ENCODE data around the gene MEIS1.
"Not testable (repeated sequence)": the region's sequence is repeated elsewhere in the genome, so short reads cannot be mapped to it uniquely, and the experiment has no call there.

Gene MEIS1

GRCh38 chr2:66478299-66478698 lies 43.4 kb downstream of the MEIS1 start:
- H3K27ac ChIP-seq (replicated peaks; ENCODE audit: low read length) = no peak overlapping the region
- no peak overlapping the region for H4K8ac ChIP-seq (ENCODE audit: low read depth, low read length)
- H3K4me2 ChIP-seq (ENCODE audit: insufficient read depth, low read length, poor library complexity, severe bottlenecking) = no peak overlapping the region
- WGBS, 2 donors (ENCODE audit: extremely low coverage in 2 of 2, insufficient read length in 2 of 2, insufficient replicate concordance in 1 of 2) = no CpG with 5 or more reads among the region's 3 CpGs
- H3K14ac ChIP-seq (ENCODE audit: low read length) = no peak overlapping the region
- no peak overlapping the region for H2AK5ac ChIP-seq (ENCODE audit: low read depth, low read length)
- no peak overlapping the region for H4K91ac ChIP-seq (ENCODE audit: low read depth, low read length, poor library complexity)
- H2BK12ac ChIP-seq (ENCODE audit: low read length) = no peak overlapping the region
- no peak overlapping the region for H2BK5ac ChIP-seq (ENCODE audit: low read length)
- H2BK15ac ChIP-seq (ENCODE audit: low read length) = no peak overlapping the region
- no peaks in the 10 kb centered on the region for H3K79me1 ChIP-seq (ENCODE audit: low read depth, low read length)
- no peaks in the 10 kb centered on the region for H3K27me3 ChIP-seq (ENCODE audit: control insufficient read depth in 3 of 3, insufficient read depth in 3 of 3, low read depth in 1 of 3, low read length in 3 of 3)
- DNase-seq (ENCODE audit: low spot score) = no peak
- no peak overlapping the region for H3K4ac ChIP-seq (ENCODE audit: low read length)
- no peaks in the 10 kb centered on the region for H3K9me3 ChIP-seq (replicated peaks in 1 of 2; ENCODE audit: control insufficient read depth in 2 of 2, insufficient read depth in 1 of 2, low read depth in 1 of 2, low read length in 2 of 2)
- no peak overlapping the region for H2AFZ ChIP-seq (ENCODE audit: low read length)
- peaks cover 0 to 64% of the 10 kb centered on the region in 2 donors for H3K36me3 ChIP-seq (replicated peaks in 1 of 2; ENCODE audit: control insufficient read depth in 2 of 2, insufficient read depth in 2 of 2, low read length in 2 of 2)
- H3K4me1 ChIP-seq (ENCODE audit: control insufficient read depth in 2 of 2, insufficient read depth in 1 of 2, low read depth in 1 of 2, low read length in 2 of 2) = peaks cover 6 to 8% of the 10 kb centered on the region in 2 donors
- H2BK120ac ChIP-seq (ENCODE audit: low read depth, low read length) = no peak overlapping the region
- H3K23ac ChIP-seq (ENCODE audit: low read depth, low read length, poor library complexity) = no peak overlapping the region
- H3K18ac ChIP-seq (ENCODE audit: low read length) = no peak overlapping the region
- H3K9ac ChIP-seq (ENCODE audit: low read depth, low read length, poor library complexity) = no peak overlapping the region
- no peak overlapping the region for H3K4me3 ChIP-seq (ENCODE audit: low read length in 2 of 2)

- no peaks in the 10 kb centered on the region for H3K79me1 ChIP-seq (ENCODE audit: low read depth, low read length)
- no peak overlapping the region for H3K14ac ChIP-seq (ENCODE audit: low read length)
- H4K8ac ChIP-seq (ENCODE audit: low read depth, low read length) = no peak overlapping the region
- no peak overlapping the region for H3K23ac ChIP-seq (ENCODE audit: low read depth, low read length, poor library complexity)
- no peak overlapping the region for H3K4me2 ChIP-seq (ENCODE audit: insufficient read depth, low read length, poor library complexity, severe bottlenecking)
- H3K9ac ChIP-seq (ENCODE audit: low read depth, low read length, poor library complexity) = no peak overlapping the region
- no peaks in the 10 kb centered on the region for H3K9me3 ChIP-seq (replicated peaks in 1 of 2; ENCODE audit: control insufficient read depth in 2 of 2, insufficient read depth in 1 of 2, low read depth in 1 of 2, low read length in 2 of 2)
- no peak overlapping the region for H3K18ac ChIP-seq (ENCODE audit: low read length)
- no peak overlapping the region for H2BK15ac ChIP-seq (ENCODE audit: low read length)
- no peak overlapping the region for H2BK120ac ChIP-seq (ENCODE audit: low read depth, low read length)
- H3K27me3 ChIP-seq (ENCODE audit: control insufficient read depth in 3 of 3, insufficient read depth in 3 of 3, low read depth in 1 of 3, low read length in 3 of 3) = no peaks in the 10 kb centered on the region
- H3K4me3 ChIP-seq (ENCODE audit: low read length in 2 of 2) = no peak overlapping the region
- no peak overlapping the region for H2AK5ac ChIP-seq (ENCODE audit: low read depth, low read length)
- H2BK5ac ChIP-seq (ENCODE audit: low read length) = no peak overlapping the region
- peaks cover 6 to 8% of the 10 kb centered on the region in 2 donors for H3K4me1 ChIP-seq (ENCODE audit: control insufficient read depth in 2 of 2, insufficient read depth in 1 of 2, low read depth in 1 of 2, low read length in 2 of 2)
- WGBS, 2 donors (ENCODE audit: extremely low coverage in 2 of 2, insufficient read length in 2 of 2, insufficient replicate concordance in 1 of 2) = no CpG with 5 or more reads among the region's 2 CpGs
- no peak overlapping the region for H2AFZ ChIP-seq (ENCODE audit: low read length)
- H3K36me3 ChIP-seq (replicated peaks in 1 of 2; ENCODE audit: control insufficient read depth in 2 of 2, insufficient read depth in 2 of 2, low read length in 2 of 2) = peaks cover 0 to 68% of the 10 kb centered on the region in 2 donors
- DNase-seq (ENCODE audit: low spot score) = no peak
- no peak overlapping the region for H2BK12ac ChIP-seq (ENCODE audit: low read length)
- H3K4ac ChIP-seq (ENCODE audit: low read length) = no peak overlapping the region
- H3K27ac ChIP-seq (replicated peaks; ENCODE audit: low read length) = no peak overlapping the region
- no peak overlapping the region for H4K91ac ChIP-seq (ENCODE audit: low read depth, low read length, poor library complexity)
These were observed 43.9 kb downstream of the MEIS1 start for GRCh38 chr2:66478731-66479316.

- Histone ChIP-seq H3K27ac (replicated peaks; ENCODE audit: low read length) (peak overlapping the region; percentile 17), H3K4ac (ENCODE audit: low read length) (no peak overlapping the region)
These were observed 46.2 kb downstream of the MEIS1 start for GRCh38 chr2:66481100-66481549.

GRCh38 chr2:66485252-66485651 lies 50.3 kb downstream of the MEIS1 start:
- not testable (repeated sequence) for H3K27ac ChIP-seq (replicated peaks; ENCODE audit: low read length); H3K4ac ChIP-seq (ENCODE audit: low read length); H4K8ac ChIP-seq (ENCODE audit: low read depth, low read length); H3K9me3 ChIP-seq (replicated peaks in 1 of 2; ENCODE audit: control insufficient read depth in 2 of 2, insufficient read depth in 1 of 2, low read depth in 1 of 2, low read length in 2 of 2); H3K4me2 ChIP-seq (ENCODE audit: insufficient read depth, low read length, poor library complexity, severe bottlenecking); DNase-seq (ENCODE audit: low spot score); H4K91ac ChIP-seq (ENCODE audit: low read depth, low read length, poor library complexity); H2AK5ac ChIP-seq (ENCODE audit: low read depth, low read length); H2BK5ac ChIP-seq (ENCODE audit: low read length); H3K18ac ChIP-seq (ENCODE audit: low read length); H2BK15ac ChIP-seq (ENCODE audit: low read length); H3K4me3 ChIP-seq (ENCODE audit: low read length in 2 of 2); H3K27me3 ChIP-seq (ENCODE audit: control insufficient read depth in 3 of 3, insufficient read depth in 3 of 3, low read depth in 1 of 3, low read length in 3 of 3); H3K79me1 ChIP-seq (ENCODE audit: low read depth, low read length); H2BK12ac ChIP-seq (ENCODE audit: low read length); H3K9ac ChIP-seq (ENCODE audit: low read depth, low read length, poor library complexity); H3K14ac ChIP-seq (ENCODE audit: low read length); H2BK120ac ChIP-seq (ENCODE audit: low read depth, low read length); H2AFZ ChIP-seq (ENCODE audit: low read length); H3K23ac ChIP-seq (ENCODE audit: low read depth, low read length, poor library complexity)
- no CpG with 5 or more reads among the region's 2 CpGs for WGBS, 2 donors (ENCODE audit: extremely low coverage in 2 of 2, insufficient read length in 2 of 2, insufficient replicate concordance in 1 of 2)
- H3K4me1 ChIP-seq (ENCODE audit: control insufficient read depth in 2 of 2, insufficient read depth in 1 of 2, low read depth in 1 of 2, low read length in 2 of 2) = peaks cover 9 to 26% of the 10 kb centered on the region in 2 donors
- peaks cover 0 to 12% of the 10 kb centered on the region in 2 donors for H3K36me3 ChIP-seq (replicated peaks in 1 of 2; ENCODE audit: control insufficient read depth in 2 of 2, insufficient read depth in 2 of 2, low read length in 2 of 2)

More at GRCh38 chr2:66481100-66481549, 46.2 kb downstream of the MEIS1 start:
- no peaks in the 10 kb centered on the region for H3K9me3 ChIP-seq (replicated peaks in 1 of 2; ENCODE audit: control insufficient read depth in 2 of 2, insufficient read depth in 1 of 2, low read depth in 1 of 2, low read length in 2 of 2)
- no peak overlapping the region for H4K91ac ChIP-seq (ENCODE audit: low read depth, low read length, poor library complexity)
- H2AFZ ChIP-seq (ENCODE audit: low read length) = no peak overlapping the region
- H2BK5ac ChIP-seq (ENCODE audit: low read length) = no peak overlapping the region
- WGBS, 2 donors (ENCODE audit: extremely low coverage in 2 of 2, insufficient read length in 2 of 2, insufficient replicate concordance in 1 of 2) = no CpG with 5 or more reads among the region's 2 CpGs
- H3K4me2 ChIP-seq (ENCODE audit: insufficient read depth, low read length, poor library complexity, severe bottlenecking) = no peak overlapping the region
- H3K14ac ChIP-seq (ENCODE audit: low read length) = no peak overlapping the region
- H2BK12ac ChIP-seq (ENCODE audit: low read length) = no peak overlapping the region
- peak; percentile 42 for DNase-seq (ENCODE audit: low spot score)
- no peak overlapping the region for H3K18ac ChIP-seq (ENCODE audit: low read length)
- H3K27me3 ChIP-seq (ENCODE audit: control insufficient read depth in 3 of 3, insufficient read depth in 3 of 3, low read depth in 1 of 3, low read length in 3 of 3) = no peaks in the 10 kb centered on the region
- no peak overlapping the region for H3K9ac ChIP-seq (ENCODE audit: low read depth, low read length, poor library complexity)
- no peaks in the 10 kb centered on the region for H3K79me1 ChIP-seq (ENCODE audit: low read depth, low read length)
- no peak overlapping the region for H3K23ac ChIP-seq (ENCODE audit: low read depth, low read length, poor library complexity)
- no peak overlapping the region for H2BK15ac ChIP-seq (ENCODE audit: low read length)
- no peak overlapping the region for H2BK120ac ChIP-seq (ENCODE audit: low read depth, low read length)
- no peak overlapping the region for H4K8ac ChIP-seq (ENCODE audit: low read depth, low read length)
- no peak overlapping the region for H3K4me3 ChIP-seq (ENCODE audit: low read length in 2 of 2)
- no peak overlapping the region for H2AK5ac ChIP-seq (ENCODE audit: low read depth, low read length)
- H3K4me1 ChIP-seq (ENCODE audit: control insufficient read depth in 2 of 2, insufficient read depth in 1 of 2, low read depth in 1 of 2, low read length in 2 of 2) = peaks cover 6 to 8% of the 10 kb centered on the region in 2 donors
- H3K36me3 ChIP-seq (replicated peaks in 1 of 2; ENCODE audit: control insufficient read depth in 2 of 2, insufficient read depth in 2 of 2, low read length in 2 of 2) = peaks cover 0 to 52% of the 10 kb centered on the region in 2 donors

Measured in neuronal stem cell (in vitro differentiated cells).